NCI-H1092 (cell line): ENCODE results near the gene MLN.

Experiments
- DNase-seq: peaks from one replicate; lab custom pipeline; 2025; lab: John Stamatoyannopoulos, UW

Gene MLN

DNA sequence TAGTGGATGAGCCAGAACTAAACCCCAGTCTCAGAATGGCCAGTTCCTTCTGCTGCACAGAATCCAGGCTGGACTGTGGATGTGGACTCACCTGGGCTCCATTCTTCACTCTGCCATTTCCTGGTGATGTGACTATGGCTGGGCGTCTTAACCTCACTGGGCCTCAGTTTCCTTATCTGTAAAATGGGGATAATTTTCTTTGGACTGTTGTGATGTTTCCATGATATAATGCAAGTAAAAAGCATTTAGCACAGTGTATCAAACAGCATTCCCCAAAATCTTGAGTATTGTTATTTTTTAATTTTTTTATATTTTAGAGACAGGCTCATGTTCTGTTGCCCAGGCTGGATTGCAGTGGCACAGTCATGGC lies 51.2 kb downstream of the MLN start:
- DNase-seq: no peak

DNA sequence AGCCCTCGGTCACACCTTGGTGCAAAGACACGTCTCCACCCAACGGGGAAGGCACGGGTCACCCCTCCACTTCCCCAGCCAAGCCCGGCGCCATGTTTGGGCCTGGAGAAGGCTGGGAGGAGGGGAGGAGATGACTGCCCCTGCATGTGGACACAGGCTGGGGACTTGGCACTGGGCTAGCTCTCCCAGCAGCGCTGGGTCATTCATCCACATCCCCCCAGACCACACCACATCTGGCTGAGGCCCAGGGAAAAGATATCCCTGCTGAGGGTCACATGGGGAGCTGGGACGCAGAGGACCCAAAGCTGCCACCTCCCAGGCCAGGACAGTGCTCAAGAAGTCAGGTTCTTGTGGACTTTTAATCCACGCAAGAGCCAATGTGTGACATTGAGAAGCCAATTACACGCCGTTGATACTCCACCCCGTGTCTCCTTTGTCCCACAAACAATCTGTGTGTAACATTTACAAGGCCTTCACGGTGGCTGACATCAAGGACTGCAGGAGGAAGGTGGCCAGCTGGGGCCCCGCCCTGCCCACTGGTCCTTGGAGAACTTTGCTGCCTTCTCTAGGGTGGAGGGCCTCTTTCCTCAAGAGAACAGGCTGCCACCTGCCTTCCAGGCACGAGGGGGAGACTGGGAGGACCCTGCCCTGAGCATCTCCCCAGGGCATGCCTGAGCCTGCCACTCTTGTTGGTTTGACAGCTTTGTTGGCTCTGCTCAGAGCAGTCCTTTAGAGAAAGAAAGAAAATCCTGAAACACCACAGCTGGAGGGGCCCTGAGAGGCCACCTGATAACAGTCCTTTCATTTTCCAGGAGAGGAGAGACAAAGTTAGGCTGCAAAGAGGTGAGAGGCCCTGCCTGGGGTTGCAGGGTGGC lies 51.8 kb downstream of the MLN start:
- DNase-seq: no peak

DNA sequence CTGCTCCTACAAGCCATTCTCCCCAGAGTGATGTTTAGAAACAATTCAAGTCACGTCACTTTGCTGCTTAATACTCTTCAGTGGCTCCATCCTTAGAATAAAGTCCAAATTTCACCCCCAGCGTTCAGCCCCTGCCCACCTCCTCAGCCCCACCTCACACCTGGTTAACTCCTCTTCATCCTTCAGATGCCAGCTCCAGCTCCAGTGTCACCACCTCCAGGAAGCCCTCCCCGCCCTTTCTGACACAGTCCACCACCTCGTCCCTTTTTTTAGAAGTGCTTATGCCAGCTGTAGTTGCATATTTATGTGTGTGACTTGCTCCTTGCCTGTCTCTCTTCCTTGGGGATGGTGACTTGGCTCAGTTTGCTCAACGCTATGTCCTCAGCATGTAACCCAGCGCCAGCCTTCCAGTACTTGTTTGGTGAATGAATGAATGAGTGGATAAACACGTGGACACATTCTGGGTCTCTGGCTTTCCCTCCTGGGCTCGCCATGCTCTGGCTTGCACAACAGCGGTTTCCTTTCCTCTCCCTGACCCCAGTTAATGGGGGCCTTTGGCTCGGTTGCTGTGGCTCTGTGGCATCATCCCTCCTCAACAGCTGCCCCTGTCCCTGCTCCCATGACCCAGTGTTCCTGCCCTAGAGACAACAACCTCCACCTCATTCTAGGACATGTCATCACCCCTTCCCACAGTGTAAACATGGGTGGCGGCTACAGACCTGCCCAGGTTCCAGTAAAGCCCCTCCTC lies 53.4 kb downstream of the MLN start:
- no peak for DNase-seq

DNA sequence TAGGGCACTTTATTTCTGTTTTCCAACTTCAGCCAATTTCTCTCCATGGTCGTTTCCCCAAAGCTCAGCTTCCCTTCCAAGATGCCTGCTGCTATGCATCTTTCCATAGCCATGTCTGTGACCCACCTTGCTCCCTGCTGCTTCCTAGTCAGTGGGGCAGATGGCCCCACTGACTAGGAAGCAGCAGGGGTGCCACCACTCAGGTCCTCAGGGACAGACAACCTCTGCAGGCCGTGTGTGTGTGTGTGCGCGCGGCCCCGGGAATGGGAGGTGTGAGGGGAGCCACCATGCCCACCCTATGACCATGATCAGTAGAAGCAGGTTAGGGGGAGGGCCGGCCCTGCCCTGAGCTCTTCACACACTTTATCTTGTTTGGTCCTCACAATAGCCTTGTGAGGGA lies 54.4 kb downstream of the MLN start:
- no peak for DNase-seq

DNA sequence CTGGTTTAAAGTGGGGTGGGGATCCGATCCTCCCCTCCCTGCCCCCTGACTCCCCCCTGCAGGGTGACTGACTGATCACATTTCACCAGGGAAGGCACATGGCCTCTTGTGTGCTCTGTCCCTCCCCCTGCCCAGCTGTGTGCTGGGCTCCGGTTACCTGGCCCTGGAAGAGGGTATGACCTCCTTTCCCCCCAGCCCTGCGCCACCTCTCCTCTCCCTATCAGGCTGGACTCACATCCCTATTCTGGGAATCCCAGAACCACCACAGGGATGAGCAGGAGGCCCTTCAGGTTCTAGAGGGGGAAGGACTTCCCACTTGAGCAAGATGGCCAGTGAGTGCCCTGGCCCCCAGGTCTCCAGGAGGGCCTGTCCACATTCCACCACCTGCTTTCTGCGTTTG lies 55.0 kb downstream of the MLN start:
- DNase-seq: no peak

DNA sequence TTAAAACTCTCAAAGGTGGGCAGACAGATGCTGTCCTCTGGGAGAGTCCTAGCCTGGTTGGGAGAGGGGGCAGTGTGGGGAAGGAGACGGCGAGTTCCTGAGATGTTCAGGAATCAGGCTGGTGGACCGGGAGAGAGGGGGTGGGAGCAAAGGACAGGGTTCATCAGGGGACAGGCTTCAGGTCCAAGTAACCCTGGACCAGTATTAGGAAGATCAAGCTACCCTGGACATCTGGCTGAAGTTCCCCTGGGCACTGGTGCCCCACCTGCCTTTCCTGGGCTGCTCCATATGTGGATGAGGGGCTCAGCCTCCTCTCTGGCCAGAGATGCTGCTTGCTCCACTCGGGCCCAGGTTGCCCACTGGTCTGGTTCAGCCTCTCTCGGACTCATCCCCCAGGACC lies 56.0 kb downstream of the MLN start:
- DNase-seq: no peak

DNA sequence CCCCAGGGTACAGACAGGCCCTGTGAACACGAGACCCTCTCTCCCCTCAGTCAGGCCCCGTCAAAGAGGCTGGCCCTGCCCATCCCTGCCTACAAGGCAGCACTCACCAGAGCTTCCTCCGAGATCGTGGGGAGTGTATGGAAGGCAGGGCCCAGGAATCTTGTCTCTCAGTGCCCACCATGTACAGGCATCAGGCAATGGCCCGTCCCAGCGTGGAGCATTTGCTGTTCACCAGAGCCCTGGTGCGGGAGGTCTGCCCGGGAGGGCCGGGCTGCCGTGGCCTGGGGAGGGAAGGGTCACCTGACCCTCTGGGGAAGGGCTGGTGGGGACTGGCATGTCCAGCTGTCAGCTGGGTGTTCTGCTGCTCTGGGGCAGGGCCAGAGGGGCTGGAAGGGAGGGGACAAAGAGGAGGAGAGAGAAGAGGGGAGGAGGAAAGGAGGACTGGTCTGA lies 57.1 kb downstream of the MLN start, which contains the start of gene IP6K3:
TSS of gene IP6K3 (minus strand) at position 255 of the 450 bp plus-strand sequence. CDS start 11,429 bp downstream, outside the sequence.
- DNase-seq: no peak

DNA sequence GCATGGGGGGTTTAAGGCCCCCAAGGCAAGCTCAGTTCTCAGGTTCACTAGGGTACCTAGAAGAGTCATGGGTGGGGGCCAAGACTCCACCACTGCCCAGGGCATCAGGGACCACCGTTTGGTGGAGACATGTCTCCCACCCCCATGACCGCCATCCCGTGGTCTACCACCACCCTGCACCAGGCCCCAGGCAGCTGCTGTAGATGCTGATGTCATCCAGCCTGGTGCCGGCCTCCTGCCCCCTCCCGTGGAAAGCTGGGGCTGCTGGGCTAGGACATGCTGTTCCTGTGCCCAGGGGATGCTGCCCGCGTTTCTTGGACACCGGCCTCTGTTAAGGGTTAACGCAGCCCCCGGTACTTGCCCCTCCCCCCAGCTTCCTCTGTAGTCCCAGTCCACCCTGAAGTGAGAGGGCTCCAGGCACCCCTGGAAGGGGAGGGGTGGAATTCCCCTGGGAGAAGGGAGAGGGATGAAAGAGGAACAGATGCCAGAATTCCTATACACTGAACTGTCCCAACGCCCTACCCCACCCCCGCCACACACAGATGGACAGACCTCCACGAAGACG lies 57.7 kb downstream of the MLN start:
- DNase-seq: no peak

DNA sequence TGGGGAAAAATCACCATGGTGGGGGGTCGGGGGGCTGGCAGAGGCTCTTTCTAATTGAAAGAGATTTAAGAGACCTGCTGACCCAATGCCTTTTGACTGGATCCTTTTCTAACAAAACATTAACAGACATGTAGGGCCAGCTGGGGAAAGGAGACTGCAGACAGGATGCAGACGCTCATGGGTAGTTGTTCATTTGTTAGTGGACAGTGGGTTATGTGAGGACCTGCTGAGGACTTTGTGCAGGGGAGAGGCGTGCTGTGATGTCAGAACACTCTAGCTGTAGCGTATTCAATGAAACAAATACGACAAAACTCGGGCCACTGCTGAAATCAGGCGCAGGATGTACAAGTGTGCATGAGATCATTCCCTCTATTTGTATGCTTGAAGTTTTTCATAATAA lies 58.3 kb downstream of the MLN start:
- no peak for DNase-seq

DNA sequence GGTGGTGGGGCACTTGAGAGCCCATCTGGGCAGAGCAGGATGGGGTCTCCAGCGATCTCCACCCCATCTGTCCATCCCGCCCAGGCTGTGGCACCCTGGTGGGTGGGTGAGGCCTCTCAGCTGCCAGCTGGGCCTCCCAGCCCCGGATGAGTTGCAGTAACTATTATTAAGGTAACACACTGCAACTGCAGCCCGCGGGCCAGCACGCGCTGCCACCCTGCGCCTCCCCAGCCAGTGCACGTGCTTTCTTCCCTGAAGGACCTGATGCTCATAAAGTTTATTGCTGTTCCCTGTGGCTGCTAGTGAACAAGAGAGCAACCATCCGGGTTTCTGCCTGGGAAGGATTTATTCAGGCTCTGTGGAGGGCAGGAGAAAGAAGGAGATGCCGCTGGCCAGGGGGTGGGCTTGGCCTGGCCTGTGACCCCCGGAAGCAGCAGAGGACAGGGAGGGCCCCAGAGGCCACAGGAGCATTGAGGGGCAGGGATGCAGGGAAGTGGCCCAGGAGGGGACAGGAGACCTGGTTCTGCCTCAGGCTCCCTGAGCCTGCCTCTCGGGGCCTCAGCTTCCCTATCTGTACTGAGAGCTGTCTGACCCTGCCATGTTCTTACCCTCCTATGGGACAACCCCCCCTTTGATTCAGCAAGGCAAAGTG lies 58.8 kb downstream of the MLN start:
- no peak for DNase-seq
